Liver (tissue), 9 donors: ENCODE measurements around the gene PEX7. TPM values are rescaled to one million over a fixed set of nuclear protein-coding genes. Genes with fewer than 3 reads are reported as not detected.

Experiments used
- DNase-seq: peaks from one replicate; pipeline ENCODE4 v3.0.0-alpha.2; 2017; ENCODE audit warnings: low spot score
- H3K27ac ChIP-seq, 2 donors: one replicate each; pipeline ENCODE4 v1.7.0; 2013; ENCODE audit warnings: inconsistent platforms in 2 of 2, low read length in 2 of 2, control low read depth in 1 of 2, low read depth in 1 of 2, mild to moderate bottlenecking in 1 of 2
- H3K27me3 ChIP-seq, 4 donors: one replicate each; pipeline versions ENCODE4 v1.6.1 to v1.7.0; 2013; ENCODE audit warnings: low read length in 3 of 4, inconsistent platforms in 1 of 4, mild to moderate bottlenecking in 1 of 4, moderate library complexity in 1 of 4; ENCODE audit not compliant: control insufficient read depth in 4 of 4, insufficient read depth in 4 of 4
- H3K36me3 ChIP-seq, 4 donors: one replicate each; pipeline versions ENCODE4 v1.6.1 to v1.7.0; 2013; ENCODE audit warnings: low read length in 3 of 4, mild to moderate bottlenecking in 3 of 4, low read depth in 1 of 4, moderate library complexity in 1 of 4; ENCODE audit not compliant: control insufficient read depth in 4 of 4, insufficient read depth in 3 of 4
- H3K4me1 ChIP-seq, 4 donors: one replicate each; pipeline versions ENCODE4 v1.6.1 to v1.7.0; 2013; ENCODE audit warnings: low read length in 3 of 4, mild to moderate bottlenecking in 3 of 4, moderate library complexity in 1 of 4; ENCODE audit not compliant: control insufficient read depth in 4 of 4, insufficient read depth in 4 of 4
- H3K4me3 ChIP-seq, 3 donors: one replicate each; pipeline versions ENCODE4 v1.6.1 to v1.7.0; 2013; ENCODE audit warnings: low read length in 3 of 3, control low read depth in 1 of 3, low read depth in 1 of 3, mild to moderate bottlenecking in 1 of 3
- H3K9ac ChIP-seq, 2 donors: one replicate each; pipeline ENCODE4 v1.7.0; 2013; ENCODE audit warnings: low read length in 2 of 2, mild to moderate bottlenecking in 2 of 2, moderate library complexity in 2 of 2, control low read depth in 1 of 2, low read depth in 1 of 2
- H3K9me3 ChIP-seq, 4 donors: one replicate each; pipeline versions ENCODE4 v1.6.1 to v1.7.0; 2013; ENCODE audit warnings: low read length in 3 of 4; ENCODE audit not compliant: control insufficient read depth in 4 of 4
- ATF3 ChIP-seq: IDR thresholded peaks from 2 replicates; pipeline ENCODE4 v1.6.1; 2016; ENCODE audit warnings: antibody characterized with exemption
- CTCF ChIP-seq: fragments of 150-350 bp; IDR thresholded peaks from 2 replicates; pipeline ENCODE4 v1.5.1; 2017; ENCODE audit warnings: improper control_type of control experiment, low read depth, low read length; ENCODE audit not compliant: missing input control
- EGR1 ChIP-seq, 2 donors: IDR thresholded peaks; 2 replicates each; pipeline ENCODE4 v1.6.1; 2016 to 2018; ENCODE audit warnings: antibody characterized with exemption in 2 of 2, low read depth in 2 of 2
- FOXA1 ChIP-seq: IDR thresholded peaks from 2 replicates; pipeline ENCODE4 v1.6.1; 2016; ENCODE audit warnings: antibody characterized with exemption
- FOXA2 ChIP-seq: IDR thresholded peaks from 2 replicates; pipeline ENCODE4 v1.6.1; 2016; ENCODE audit warnings: antibody characterized with exemption
- GABPA ChIP-seq, 2 donors: IDR thresholded peaks in 1 of 2; conservative IDR thresholded peaks in 1 of 2; 2 replicates each; pipeline ENCODE4 v1.6.1; 2016; ENCODE audit warnings: antibody characterized with exemption in 2 of 2, mild to moderate bottlenecking in 1 of 2, moderate library complexity in 1 of 2
- HNF4A ChIP-seq, 2 donors: conservative IDR thresholded peaks; 2 replicates each; pipeline ENCODE4 v1.6.1; 2016; ENCODE audit warnings: antibody characterized with exemption in 2 of 2, mild to moderate bottlenecking in 2 of 2
- HNF4G ChIP-seq: IDR thresholded peaks from 2 replicates; pipeline ENCODE4 v1.6.1; 2016; ENCODE audit warnings: antibody characterized with exemption
- JUND ChIP-seq, 2 donors: IDR thresholded peaks; 2 replicates each; pipeline ENCODE4 v1.6.1; 2016; ENCODE audit warnings: antibody characterized with exemption in 2 of 2
- MAX ChIP-seq: IDR thresholded peaks from 2 replicates; pipeline ENCODE4 v1.6.1; 2016; ENCODE audit warnings: antibody characterized with exemption
- NR2F2 ChIP-seq: IDR thresholded peaks from 2 replicates; pipeline ENCODE4 v1.6.1; 2016; ENCODE audit warnings: antibody characterized with exemption
- RAD21 ChIP-seq, 2 donors: IDR thresholded peaks; 2 replicates each; pipeline ENCODE4 v1.6.1; 2016; ENCODE audit warnings: antibody characterized with exemption in 2 of 2, mild to moderate bottlenecking in 2 of 2
- REST ChIP-seq: IDR thresholded peaks from 2 replicates; pipeline ENCODE4 v1.6.1; 2016; ENCODE audit warnings: antibody characterized with exemption, mild to moderate bottlenecking
- RXRA ChIP-seq, 2 donors: IDR thresholded peaks; 2 replicates each; pipeline ENCODE4 v1.6.1; 2017 to 2018; ENCODE audit warnings: antibody characterized with exemption in 2 of 2, mild to moderate bottlenecking in 1 of 2
- SP1 ChIP-seq: IDR thresholded peaks from 2 replicates; pipeline ENCODE4 v1.6.1; 2018; ENCODE audit warnings: antibody characterized with exemption, mild to moderate bottlenecking
- TAF1 ChIP-seq: conservative IDR thresholded peaks from 2 replicates; pipeline ENCODE4 v1.6.1; 2016; ENCODE audit warnings: antibody characterized with exemption, mild to moderate bottlenecking
- YY1 ChIP-seq: IDR thresholded peaks from 2 replicates; pipeline ENCODE4 v1.6.1; 2016; ENCODE audit warnings: antibody characterized with exemption, mild to moderate bottlenecking
- ZBTB33 ChIP-seq: IDR thresholded peaks from 2 replicates; pipeline ENCODE4 v1.6.1; 2016; ENCODE audit warnings: antibody characterized with exemption
- WGBS: extraction: QIAGEN DNeasy Blood & Tissue Kit; methylation state at CpG from one replicate; pipeline ENCODE4 v1.1.7; 2013; 5-methylcytosine and 5-hydroxymethylcytosine counted together
- polyA plus RNA-seq, 2 donors: library from polyadenylated mRNA; stranded (reverse) in 1 of 2; unstranded in 1 of 2; fragments of 200-250 nt in 1 of 2; fragments of >200 nt in 1 of 2; fragmentation: Nextera tagmentation in 1 of 2; extraction: Ambion mirVana in 1 of 2; gene quantifications; one replicate each; pipeline versions ENCODE4 v1.2.1 to v1.2.3, GENCODE V29; 2013 to 2015
- total RNA-seq, 2 donors: library from RNA; depleted of rRNA; stranded (reverse); fragments of >200 nt; gene quantifications; one replicate each; pipeline ENCODE4 v1.2.3, GENCODE V29; 2014
- donor health status: healthy.
- donor health status: healthy.
- donor health status: healthy.
- donor health status: healthy.
- donor health status: healthy.

Gene PEX7
- total and polyA plus RNA-seq, 4 donors: 5.2 to 7.5 (median 6.2) TPM

GRCh38 chr6:136775081-136775480 lies 47.3 kb upstream of the PEX7 start:
- DNase-seq: no peak
- H3K4me3 ChIP-seq: no peak overlapping the region
- no peaks in the 10 kb centered on the region for H3K27me3 ChIP-seq
- TF ChIP-seq FOXA2 (no peak), ZBTB33 (no peak), HNF4G (no peak), MAX (no peak), EGR1 (IDR thresholded peaks at IDR 0.05; ENCODE audit: low read depth in 2 of 2) (no peak), RAD21 (IDR thresholded peaks at IDR 0.05) (no peak), RXRA (IDR thresholded peaks at IDR 0.05) (no peak), CTCF (no peak), JUND (IDR thresholded peaks at IDR 0.05) (no peak), SP1 (no peak), ATF3 (no peak), HNF4A (conservative IDR thresholded peaks at IDR 0.05) (no peak), FOXA1 (no peak), TAF1 (no peak), NR2F2 (no peak), REST (no peak), YY1 (no peak), GABPA (IDR thresholded peaks at IDR 0.05 in 1 of 2, conservative IDR thresholded peaks at IDR 0.05 in 1 of 2) (no peak)
- no peaks in the 10 kb centered on the region for H3K36me3 ChIP-seq
- WGBS: 86% methylated on average over 3 of the region's 3 CpGs
- H3K9me3 ChIP-seq: no peaks in the 10 kb centered on the region
- H3K9ac ChIP-seq: no peak overlapping the region
- H3K4me1 ChIP-seq: peaks cover 0 to 9% (median 4%) of the 10 kb centered on the region in 4 donors
- peak overlapping the region in 1 of 2 donors; percentile 46 for H3K27ac ChIP-seq
